GM12801 (cell line): ENCODE measurements around the gene CHST15.

Experiments
- TF ChIP-seq, protein P1 (sequence below): IDR thresholded peaks from one replicate; pipeline ENCODE4 v1.5.1; 2011; ENCODE audit warnings: control low read depth; ENCODE audit not compliant: insufficient read length; ENCODE audit errors: extremely low read depth

The CHST15 gene, protein sequence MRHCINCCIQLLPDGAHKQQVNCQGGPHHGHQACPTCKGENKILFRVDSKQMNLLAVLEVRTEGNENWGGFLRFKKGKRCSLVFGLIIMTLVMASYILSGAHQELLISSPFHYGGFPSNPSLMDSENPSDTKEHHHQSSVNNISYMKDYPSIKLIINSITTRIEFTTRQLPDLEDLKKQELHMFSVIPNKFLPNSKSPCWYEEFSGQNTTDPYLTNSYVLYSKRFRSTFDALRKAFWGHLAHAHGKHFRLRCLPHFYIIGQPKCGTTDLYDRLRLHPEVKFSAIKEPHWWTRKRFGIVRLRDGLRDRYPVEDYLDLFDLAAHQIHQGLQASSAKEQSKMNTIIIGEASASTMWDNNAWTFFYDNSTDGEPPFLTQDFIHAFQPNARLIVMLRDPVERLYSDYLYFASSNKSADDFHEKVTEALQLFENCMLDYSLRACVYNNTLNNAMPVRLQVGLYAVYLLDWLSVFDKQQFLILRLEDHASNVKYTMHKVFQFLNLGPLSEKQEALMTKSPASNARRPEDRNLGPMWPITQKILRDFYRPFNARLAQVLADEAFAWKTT

DNA sequence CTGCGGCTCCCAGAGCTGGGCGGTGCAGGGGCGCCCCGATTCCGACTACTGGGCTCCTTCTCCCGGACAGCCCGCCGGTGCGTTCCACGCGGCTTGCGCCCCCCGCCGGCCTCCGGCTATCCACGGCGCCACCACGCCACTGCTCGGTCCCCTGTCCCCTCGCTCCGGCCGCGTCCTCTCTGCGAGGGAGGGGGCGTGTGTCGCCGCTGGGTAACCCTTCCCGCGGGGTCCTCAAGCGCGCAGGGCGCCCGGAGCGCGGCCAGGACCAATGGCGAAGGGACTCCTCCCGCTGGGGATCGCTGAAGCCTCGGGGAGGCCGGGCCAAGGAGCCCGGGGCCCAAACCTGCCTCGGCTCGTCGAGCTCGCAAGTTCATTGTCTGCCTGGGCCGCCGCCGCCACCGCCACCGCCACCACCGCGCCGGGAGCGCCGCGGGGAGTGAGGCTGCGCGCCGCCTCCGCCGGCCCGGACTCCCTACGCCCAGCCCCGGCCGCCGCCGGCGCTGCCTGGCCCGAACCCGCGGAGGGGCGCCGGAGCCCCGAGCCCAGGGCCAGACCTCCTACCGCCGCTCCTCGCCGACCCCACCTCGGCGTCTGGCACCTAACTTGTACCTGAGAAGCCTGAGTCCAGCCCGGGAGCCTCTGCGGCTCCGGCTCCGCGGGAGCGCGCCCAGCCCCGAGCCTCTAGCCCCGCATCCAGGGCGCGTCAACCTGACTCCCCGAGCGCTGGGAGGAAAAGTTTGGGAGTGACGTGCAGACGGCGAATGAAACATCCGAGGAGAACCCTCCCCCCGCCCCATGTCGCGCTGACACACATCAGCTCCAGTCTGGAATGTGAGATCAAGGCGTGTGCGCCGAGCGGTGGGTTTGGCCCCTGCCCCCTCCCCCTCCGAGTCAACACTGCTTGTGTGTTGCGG is at the start of gene CHST15:
CHST15 (minus strand) TSS at position 739 of the 914 bp plus-strand sequence. CDS start 47,386 bp downstream, outside the sequence.
- TF ChIP-seq, protein P1, sequence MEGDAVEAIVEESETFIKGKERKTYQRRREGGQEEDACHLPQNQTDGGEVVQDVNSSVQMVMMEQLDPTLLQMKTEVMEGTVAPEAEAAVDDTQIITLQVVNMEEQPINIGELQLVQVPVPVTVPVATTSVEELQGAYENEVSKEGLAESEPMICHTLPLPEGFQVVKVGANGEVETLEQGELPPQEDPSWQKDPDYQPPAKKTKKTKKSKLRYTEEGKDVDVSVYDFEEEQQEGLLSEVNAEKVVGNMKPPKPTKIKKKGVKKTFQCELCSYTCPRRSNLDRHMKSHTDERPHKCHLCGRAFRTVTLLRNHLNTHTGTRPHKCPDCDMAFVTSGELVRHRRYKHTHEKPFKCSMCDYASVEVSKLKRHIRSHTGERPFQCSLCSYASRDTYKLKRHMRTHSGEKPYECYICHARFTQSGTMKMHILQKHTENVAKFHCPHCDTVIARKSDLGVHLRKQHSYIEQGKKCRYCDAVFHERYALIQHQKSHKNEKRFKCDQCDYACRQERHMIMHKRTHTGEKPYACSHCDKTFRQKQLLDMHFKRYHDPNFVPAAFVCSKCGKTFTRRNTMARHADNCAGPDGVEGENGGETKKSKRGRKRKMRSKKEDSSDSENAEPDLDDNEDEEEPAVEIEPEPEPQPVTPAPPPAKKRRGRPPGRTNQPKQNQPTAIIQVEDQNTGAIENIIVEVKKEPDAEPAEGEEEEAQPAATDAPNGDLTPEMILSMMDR, result no peak

DNA sequence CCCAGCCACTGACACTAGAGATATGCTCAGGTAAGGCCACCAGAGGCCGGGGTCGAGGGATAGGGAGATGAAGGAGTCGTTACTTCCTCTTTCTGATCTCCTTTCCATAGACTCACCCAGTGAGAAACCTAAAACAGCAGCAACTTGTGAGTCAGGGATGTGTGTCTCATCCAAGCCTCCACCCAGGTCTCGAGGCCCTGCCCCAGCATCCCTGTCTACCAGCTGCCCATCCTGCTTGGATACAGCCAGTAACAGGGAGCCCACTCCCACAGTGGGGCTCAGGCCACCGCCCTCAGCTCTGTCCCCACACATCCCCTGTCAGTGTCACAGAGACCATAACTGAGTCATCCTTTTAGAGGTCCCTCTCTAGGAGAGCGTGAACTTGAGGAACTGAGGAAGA is 49.6 kb upstream of the CHST15 start:
- TF ChIP-seq, protein P1, result no peak

DNA sequence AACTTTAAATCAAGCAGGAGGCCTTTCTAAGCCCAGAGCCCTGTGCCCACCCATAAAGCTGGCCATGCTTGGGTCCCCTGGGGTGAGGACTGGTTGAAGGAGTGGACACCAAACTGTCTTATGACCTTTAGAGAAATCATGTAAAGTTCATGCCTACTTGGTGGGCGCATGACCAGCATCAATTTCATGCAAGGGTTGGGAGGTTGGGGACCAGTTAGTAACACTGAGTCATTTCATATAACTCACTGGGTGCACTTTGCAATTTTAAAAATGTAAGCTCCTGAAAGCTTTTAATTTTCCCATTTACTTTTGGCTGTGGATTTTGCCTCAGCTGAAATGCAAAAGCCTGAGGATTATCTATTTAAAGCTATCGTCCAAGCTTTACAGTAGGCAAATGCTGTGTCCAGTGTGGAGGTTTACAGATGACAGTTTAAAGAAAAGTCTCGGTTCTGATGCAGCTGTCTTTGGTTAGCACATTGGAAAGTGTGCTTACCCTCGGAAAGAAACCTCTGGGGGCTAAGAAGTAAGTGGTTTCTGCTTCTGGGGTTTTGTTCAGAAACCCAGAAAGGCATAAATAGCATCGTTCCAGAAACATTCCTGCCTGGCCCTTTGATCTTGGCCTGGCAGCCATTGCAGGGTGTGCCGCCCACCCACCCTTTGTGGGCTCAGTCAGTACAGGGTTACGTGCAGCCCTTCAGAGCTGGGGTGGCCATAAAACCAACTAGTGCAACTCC is 48.8 kb upstream of the CHST15 start:
- TF ChIP-seq, protein P1, result no peak

DNA sequence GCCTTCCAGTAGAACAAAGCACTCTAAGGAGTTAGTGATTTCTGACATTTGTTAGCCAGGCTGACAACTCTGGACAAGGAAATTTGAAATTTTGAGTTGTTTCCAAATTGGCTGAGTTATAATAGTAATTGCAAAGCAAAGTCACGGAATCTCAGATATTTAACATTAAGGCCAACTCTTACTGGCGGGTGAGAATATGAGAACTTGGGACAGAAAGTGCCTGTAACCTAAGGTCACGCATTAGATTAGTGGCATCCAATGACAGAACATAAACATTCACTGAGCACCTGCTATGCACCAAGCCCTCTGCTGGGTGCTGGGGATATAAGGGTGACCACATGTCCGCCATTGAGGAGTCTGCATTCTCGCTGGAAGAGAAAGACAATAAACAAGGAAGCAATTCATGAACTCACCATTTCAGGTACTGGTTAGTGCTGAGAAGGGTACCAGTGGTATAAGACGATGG is 45.5 kb upstream of the CHST15 start:
- TF ChIP-seq, protein P1, result no peak

DNA sequence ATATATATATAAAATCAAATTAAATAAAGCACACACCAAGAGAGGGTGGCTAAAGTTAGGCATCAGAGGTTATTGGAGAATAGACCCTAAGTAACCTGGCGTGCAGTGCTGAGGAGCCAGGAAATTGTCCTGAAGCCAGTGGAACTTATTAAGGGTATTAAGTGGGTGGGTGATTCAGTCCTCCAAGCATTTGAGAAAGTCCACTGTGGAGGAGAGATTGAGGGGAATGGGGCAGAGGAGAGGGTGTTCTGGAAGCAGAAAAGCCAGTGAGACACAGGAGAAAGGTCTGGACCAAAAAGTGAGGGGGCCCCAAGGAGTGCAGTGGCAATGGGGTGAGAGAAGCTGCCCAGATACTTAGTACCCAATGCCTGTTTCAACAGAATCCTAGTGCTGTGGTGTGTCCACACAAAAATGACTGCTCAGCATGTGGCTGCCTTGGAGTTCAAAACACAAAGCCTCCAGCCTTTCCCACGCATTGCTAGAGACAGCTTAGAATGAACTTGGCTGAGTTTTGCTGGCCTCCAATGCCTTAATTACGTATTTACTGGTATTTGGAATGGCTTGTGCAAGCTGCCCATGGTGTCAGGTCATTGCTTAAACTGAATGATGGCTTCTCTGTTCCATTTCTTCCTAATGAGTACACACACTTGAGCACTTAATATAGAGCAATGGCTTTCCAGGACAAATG is 44.9 kb upstream of the CHST15 start:
- TF ChIP-seq, protein P1, result no peak

DNA sequence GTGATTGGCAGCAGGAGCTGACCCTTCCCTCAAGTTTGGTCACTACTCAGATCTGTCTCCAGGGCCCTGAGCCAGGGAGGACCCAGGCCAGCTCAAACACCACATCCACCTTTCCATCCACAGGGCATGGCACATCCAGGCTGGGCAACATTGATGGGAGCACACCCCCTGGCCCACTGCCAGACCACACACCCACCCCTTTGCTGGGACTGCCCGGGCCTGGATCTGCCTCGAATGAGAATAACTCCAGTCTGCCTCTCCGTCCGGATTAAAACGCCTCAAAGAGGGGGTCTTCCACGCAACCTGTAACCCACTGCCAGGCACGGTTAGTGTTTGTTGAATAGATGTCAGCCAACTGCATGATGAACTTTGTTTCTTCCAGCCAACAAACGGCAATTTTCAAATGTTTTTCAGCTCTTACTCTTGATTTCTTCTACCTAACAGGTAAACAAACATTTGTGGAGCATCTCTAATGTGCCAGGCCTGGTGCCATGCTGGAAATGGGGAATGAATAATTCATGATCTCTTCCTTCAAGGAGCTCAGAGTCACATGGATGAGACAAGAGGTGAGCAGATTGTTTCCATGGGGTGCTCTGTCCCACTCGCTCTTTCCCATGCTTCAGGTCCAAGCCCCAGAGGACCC is 41.0 kb upstream of the CHST15 start:
- TF ChIP-seq, protein P1, result no peak
